ENCODE results near the gene ABCB6. TPM values are rescaled to one million over a fixed set of nuclear protein-coding genes. Genes with fewer than 3 reads are reported as not detected.
"Not testable (repeated sequence)": the region's sequence is repeated elsewhere in the genome, so short reads cannot be mapped to it uniquely, and the experiment has no call there.

Gene ABCB6
- polyA plus RNA-seq, 1 donor (not counting 4 experiments of a cell fraction or from before 2014, with no cell fraction given), result 10.5 TPM

GRCh38 chr2:219204425-219205164 is 14.2 kb downstream of the ABCB6 start:
- no peaks in the 10 kb centered on the region for H3K27me3 ChIP-seq (ENCODE audit: control insufficient read depth, extremely low read depth, insufficient read depth, low read length)
- no peaks in the 10 kb centered on the region for H4K20me1 ChIP-seq (ENCODE audit: control insufficient read depth, extremely low read depth, insufficient read depth, low read length)
- H3K4me2 ChIP-seq (ENCODE audit: control insufficient read depth, extremely low read depth, insufficient read depth, low read depth, low read length), result no peak overlapping the region
- H2AFZ ChIP-seq (ENCODE audit: control insufficient read depth, low read length), result no peak overlapping the region
- H3K27ac ChIP-seq (ENCODE audit: control insufficient read depth, insufficient read depth, low read length), result no peak overlapping the region
- peaks cover 16% of the 10 kb centered on the region for H3K4me1 ChIP-seq (ENCODE audit: control insufficient read depth, extremely low read depth, insufficient read depth, low read length)
- H3K9me3 ChIP-seq (ENCODE audit: control insufficient read depth, low read depth, low read length), result no peaks in the 10 kb centered on the region
- dilution Hi-C loops (cut with MboI; ENCODE audit: extremely low pct_ligation_motif_present, low sequenced_read_pairs), result no loop called here
- TF ChIP-seq EZH2 (IDR thresholded peaks at IDR 0.05; ENCODE audit: low read length), result no peak
- TF ChIP-seq CTCF (optimal IDR thresholded peaks at IDR 0.05 in 1 of 3, IDR thresholded peaks at IDR 0.05 in 1 of 3, conservative IDR thresholded peaks at IDR 0.05 in 1 of 3; ENCODE audit: extremely low read depth in 1 of 3, insufficient read depth in 2 of 3, low read length in 3 of 3), result no peak
- no peak overlapping the region for H3K4me3 ChIP-seq (ENCODE audit: control insufficient read depth in 2 of 3, extremely low read depth in 1 of 3, insufficient read depth in 2 of 3, low read depth in 1 of 3, low read length in 3 of 3)
- no peak overlapping the region for H3K9ac ChIP-seq (ENCODE audit: control insufficient read depth, extremely low read depth, insufficient read depth, low read length)
- peaks cover 7 to 13% of the 10 kb centered on the region in 2 experiments for H3K36me3 ChIP-seq (ENCODE audit: control insufficient read depth in 2 of 2, extremely low read depth in 1 of 2, insufficient read depth in 2 of 2, low read length in 2 of 2)
- no peaks in the 10 kb centered on the region for H3K9me1 ChIP-seq (ENCODE audit: control insufficient read depth, extremely low read depth, insufficient read depth, low read length)
- DNase-seq (ENCODE audit: low read depth, low spot score), result no peak
- FAIRE-seq, result no peak
- H3K79me2 ChIP-seq (ENCODE audit: control insufficient read depth, insufficient read depth, low read length), result no peaks in the 10 kb centered on the region

- H3K27ac ChIP-seq (ENCODE audit: control insufficient read depth, insufficient read depth, low read length); H3K4me1 ChIP-seq (ENCODE audit: control insufficient read depth, extremely low read depth, insufficient read depth, low read length); H3K9me1 ChIP-seq (ENCODE audit: control insufficient read depth, extremely low read depth, insufficient read depth, low read length); dilution Hi-C loops (cut with MboI; ENCODE audit: extremely low pct_ligation_motif_present, low sequenced_read_pairs); H3K4me3 ChIP-seq (ENCODE audit: control insufficient read depth in 2 of 3, extremely low read depth in 1 of 3, insufficient read depth in 2 of 3, low read depth in 1 of 3, low read length in 3 of 3); H3K27me3 ChIP-seq (ENCODE audit: control insufficient read depth, extremely low read depth, insufficient read depth, low read length); H2AFZ ChIP-seq (ENCODE audit: control insufficient read depth, low read length); H3K9ac ChIP-seq (ENCODE audit: control insufficient read depth, extremely low read depth, insufficient read depth, low read length); H3K4me2 ChIP-seq (ENCODE audit: control insufficient read depth, extremely low read depth, insufficient read depth, low read depth, low read length); FAIRE-seq; H3K36me3 ChIP-seq (ENCODE audit: control insufficient read depth in 2 of 2, extremely low read depth in 1 of 2, insufficient read depth in 2 of 2, low read length in 2 of 2); H4K20me1 ChIP-seq (ENCODE audit: control insufficient read depth, extremely low read depth, insufficient read depth, low read length); H3K79me2 ChIP-seq (ENCODE audit: control insufficient read depth, insufficient read depth, low read length); H3K9me3 ChIP-seq (ENCODE audit: control insufficient read depth, low read depth, low read length); DNase-seq (ENCODE audit: low read depth, low spot score): not testable (repeated sequence)
Observed at GRCh38 chr2:219201331-219201730, 17.4 kb downstream of the ABCB6 start.

GRCh38 chr2:219200502-219201326 is 18.0 kb downstream of the ABCB6 start:
- dilution Hi-C loops (cut with MboI; ENCODE audit: extremely low pct_ligation_motif_present, low sequenced_read_pairs); H3K36me3 ChIP-seq (ENCODE audit: control insufficient read depth in 2 of 2, extremely low read depth in 1 of 2, insufficient read depth in 2 of 2, low read length in 2 of 2); H3K4me1 ChIP-seq (ENCODE audit: control insufficient read depth, extremely low read depth, insufficient read depth, low read length); H3K4me2 ChIP-seq (ENCODE audit: control insufficient read depth, extremely low read depth, insufficient read depth, low read depth, low read length); H3K27ac ChIP-seq (ENCODE audit: control insufficient read depth, insufficient read depth, low read length); H3K4me3 ChIP-seq (ENCODE audit: control insufficient read depth in 2 of 3, extremely low read depth in 1 of 3, insufficient read depth in 2 of 3, low read depth in 1 of 3, low read length in 3 of 3); H2AFZ ChIP-seq (ENCODE audit: control insufficient read depth, low read length); H4K20me1 ChIP-seq (ENCODE audit: control insufficient read depth, extremely low read depth, insufficient read depth, low read length); DNase-seq (ENCODE audit: low read depth, low spot score); H3K9me1 ChIP-seq (ENCODE audit: control insufficient read depth, extremely low read depth, insufficient read depth, low read length); H3K79me2 ChIP-seq (ENCODE audit: control insufficient read depth, insufficient read depth, low read length); FAIRE-seq; H3K27me3 ChIP-seq (ENCODE audit: control insufficient read depth, extremely low read depth, insufficient read depth, low read length); H3K9me3 ChIP-seq (ENCODE audit: control insufficient read depth, low read depth, low read length); H3K9ac ChIP-seq (ENCODE audit: control insufficient read depth, extremely low read depth, insufficient read depth, low read length): not testable (repeated sequence)
